HepG2 (cell line): ENCODE results near the gene SOCS1. TPM values are rescaled to one million over a fixed set of nuclear protein-coding genes. Genes with fewer than 3 reads are reported as not detected.

ENCODE experiments used
- ATAC-seq: fragments of 200-7000 bp; cut with Tn5 transposase; 3 replicates; pipeline ENCODE4 v1.9.1; 2020; ENCODE audit warnings: mild to moderate bottlenecking, moderate library complexity
- BruUV-seq: library from RNA; stranded (reverse); fragments of 400-500 nt; replicated peaks from 2 replicates; lab custom pipeline; 2021; lab: Mats Ljungman, UMichigan
- CTCF ChIA-PET: fragments of 300-600 bp; formaldehyde crosslinking; extraction: SDS; loops from one replicate; lab custom pipeline; 2021; ENCODE audit warnings: low total read pairs, inconsistent platforms, low intra/inter-chr PET ratio; lab: Yijun Ruan, JAX
- POLR2A ChIA-PET: fragments of 350-600 bp; sonication (Branson Sonifier 250); formaldehyde crosslinking; loops from one replicate; lab custom pipeline; 2020; ENCODE audit warnings: antibody characterized with exemption, inconsistent platforms; lab: Yijun Ruan, JAX
- DNase-seq: peaks from one replicate; pipeline ENCODE4 v3.0.0-alpha.2; 2015; ENCODE audit warnings: low spot score
- FAIRE-seq: peaks from 3 replicates; lab custom pipeline; 2011; peaks lifted over from hg19 to GRCh38; lab: Jason Lieb, UNC
- H2AFZ ChIP-seq: one replicate; pipeline ENCODE4 v1.6.1; 2011; ENCODE audit warnings: low read length, inconsistent platforms
- H3K27ac ChIP-seq: fragments of 300-600 bp; 3 replicates; pipeline ENCODE4 v1.8.0; 2011; ENCODE audit warnings: mixed run types, mild to moderate bottlenecking, mixed read lengths, low read length, inconsistent platforms; ENCODE audit not compliant: insufficient read depth; ENCODE audit errors: extremely low read length
- H3K27me3 ChIP-seq, 2 experiments: fragments of 200-600 bp in 1 of 2; 2 replicates in 1 of 2; 3 replicates in 1 of 2; pipeline versions ENCODE4 v1.6.0 to v1.8.0; 2011; ENCODE audit warnings: low read length in 2 of 2, mild to moderate bottlenecking in 2 of 2, moderate library complexity in 2 of 2, inconsistent platforms in 1 of 2; ENCODE audit not compliant: insufficient read depth in 2 of 2, control insufficient read depth in 1 of 2
- H3K36me3 ChIP-seq, 2 experiments: fragments of 200-600 bp in 1 of 2; replicated peaks in 1 of 2; 2 replicates in 1 of 2; 3 replicates in 1 of 2; pipeline versions ENCODE4 v1.5.1 to v1.8.0; 2011; ENCODE audit warnings: low read length in 2 of 2, inconsistent platforms in 1 of 2; ENCODE audit not compliant: insufficient read depth in 2 of 2, control insufficient read depth in 1 of 2
- H3K4me1 ChIP-seq: 2 replicates; pipeline ENCODE4 v1.5.1; 2012; ENCODE audit warnings: low read length, inconsistent platforms; ENCODE audit not compliant: insufficient read depth
- H3K4me2 ChIP-seq: 2 replicates; pipeline ENCODE4 v1.6.0; 2011; ENCODE audit warnings: low read depth, low read length, inconsistent platforms
- H3K4me3 ChIP-seq, 3 experiments: fragments of 200-600 bp in 1 of 3; sonication (generic), shearing (Covaris generic) in 1 of 3; replicated peaks in 1 of 3; 2 replicates each; pipeline ENCODE4 v1.5.1; 2011 to 2016; ENCODE audit warnings: low read length in 3 of 3, inconsistent platforms in 2 of 3, low read depth in 2 of 3, mild to moderate bottlenecking in 2 of 3, control low read depth in 1 of 3, mixed read lengths in 1 of 3; ENCODE audit not compliant: insufficient read depth in 1 of 3
- H3K79me2 ChIP-seq: one replicate; pipeline ENCODE4 v1.6.1; 2011; ENCODE audit warnings: low read length, inconsistent platforms; ENCODE audit not compliant: insufficient read depth
- H3K9ac ChIP-seq: 2 replicates; pipeline ENCODE4 v1.6.0; 2011; ENCODE audit warnings: mild to moderate bottlenecking, low read depth, low read length, inconsistent platforms; ENCODE audit not compliant: insufficient read depth
- H3K9me3 ChIP-seq: 2 replicates; pipeline ENCODE4 v1.5.1; 2012; ENCODE audit warnings: mild to moderate bottlenecking, low read length
- H4K20me1 ChIP-seq: 2 replicates; pipeline ENCODE4 v1.6.0; 2011; ENCODE audit warnings: inconsistent platforms, mild to moderate bottlenecking, low read length, moderate library complexity; ENCODE audit not compliant: insufficient read depth
- ATAD3A ChIP-seq: sonication (generic); formaldehyde crosslinking; IDR thresholded peaks from 2 replicates; pipeline ENCODE4 v1.4.0; 2020; ENCODE audit warnings: missing genetic modification reagents
- ATF1 ChIP-seq: IDR thresholded peaks from 2 replicates; pipeline ENCODE4 v1.6.1; 2016; ENCODE audit warnings: mild to moderate bottlenecking, control low read depth
- CHCHD3 ChIP-seq: sonication (generic); formaldehyde crosslinking; IDR thresholded peaks from 2 replicates; pipeline ENCODE4 v1.8.0; 2022; ENCODE audit warnings: mild to moderate bottlenecking, missing genetic modification reagents, moderate library complexity
- ELK4 ChIP-seq: sonication (generic); formaldehyde crosslinking; IDR thresholded peaks from 2 replicates; pipeline ENCODE4 v1.9.0; 2021; ENCODE audit warnings: missing genetic modification reagents, borderline replicate concordance
- FOXA3 ChIP-seq: IDR thresholded peaks from 2 replicates; pipeline ENCODE4 v1.6.1; 2016; ENCODE audit warnings: missing genetic modification reagents, missing compliant biosample characterization
- HHEX ChIP-seq: IDR thresholded peaks from 2 replicates; pipeline ENCODE4 v1.6.1; 2016; ENCODE audit warnings: control low read depth
- MYC ChIP-seq: sonication (generic); formaldehyde crosslinking; IDR thresholded peaks from 2 replicates; pipeline ENCODE4 v1.9.0; 2021; ENCODE audit warnings: missing genetic modification reagents, borderline replicate concordance
- PHF5A ChIP-seq: IDR thresholded peaks from one replicate; pipeline ENCODE4 v1.6.1; 2018; ENCODE audit warnings: low read depth, missing genetic modification reagents; ENCODE audit not compliant: unreplicated experiment
- PRPF4 ChIP-seq: fragments of 200-400 bp; formaldehyde crosslinking; IDR thresholded peaks from 2 replicates; pipeline ENCODE4 v1.6.1; 2016; ENCODE audit warnings: low read length, low read depth; ENCODE audit not compliant: poor library complexity, severe bottlenecking
- ZNF180 ChIP-seq: sonication (generic); formaldehyde crosslinking; IDR thresholded peaks from 2 replicates; pipeline ENCODE4 v1.4.0; 2020; ENCODE audit warnings: low read depth, missing genetic modification reagents, borderline replicate concordance
- ZNF557 ChIP-seq: sonication (generic); formaldehyde crosslinking; IDR thresholded peaks from 2 replicates; pipeline ENCODE4 v1.4.0; 2020; ENCODE audit warnings: missing genetic modification reagents
- WGBS: methylation state at CpG from one replicate; pipeline ENCODE4 v1.1.6; 2017; ENCODE audit warnings: low lambda C conversion rate; 5-methylcytosine and 5-hydroxymethylcytosine counted together
- in situ Hi-C: cut with HindIII; loops from 2 replicates; pipeline ENCODE4 v1.10.0; 2017; ENCODE audit warnings: low pct_unique_long_range_greater_than_20kb; ENCODE audit not compliant: extremely low pct_ligation_motif_present
- intact Hi-C: fragments of 100-400 bp; cut with micrococcal nuclease; formaldehyde crosslinking; loops from one replicate; pipeline ENCODE4 v1.10.0; 2022; ENCODE audit not compliant: unreplicated experiment
- polyA plus RNA-seq, 8 experiments: library from polyadenylated mRNA; depleted of rRNA in 3 of 8; stranded (reverse) in 7 of 8; unstranded in 1 of 8; fragments of >200 nt; fragmentation: Illumina TruSeq in 4 of 8; extraction: Trizol in 4 of 8; gene quantifications; 2 replicates each; pipeline versions ENCODE4 v1.2.1 to v1.2.3, GENCODE V29; 2011 to 2016; ENCODE audit warnings: low read depth in 4 of 8, missing spikeins in 1 of 8, mixed read lengths in 1 of 8; ENCODE audit not compliant: insufficient read depth in 1 of 8
- total RNA-seq, 5 experiments: library from RNA; depleted of rRNA; stranded (reverse); fragments of >200 nt; fragmentation: Illumina TruSeq; extraction: Trizol; gene quantifications; 2 replicates each; pipeline ENCODE4 v1.2.3, GENCODE V29; 2016; ENCODE audit warnings: low read depth in 1 of 5
- TF ChIP-seq, protein P1 (sequence below): IDR thresholded peaks from 2 replicates; pipeline ENCODE4 v1.6.1; 2016; ENCODE audit warnings: low read depth
- TF ChIP-seq, protein P2 (sequence below): IDR thresholded peaks from 2 replicates; pipeline ENCODE4 v1.6.1; 2018; ENCODE audit warnings: missing genetic modification reagents, mild to moderate bottlenecking, missing compliant biosample characterization
- TF ChIP-seq, protein P3 (sequence below): sonication (generic); formaldehyde crosslinking; IDR thresholded peaks from 2 replicates; pipeline ENCODE4 v1.5.1; 2020; ENCODE audit warnings: missing genetic modification reagents, mild to moderate bottlenecking, borderline replicate concordance
- TF ChIP-seq, protein P4 (sequence below): conservative IDR thresholded peaks from 2 replicates; pipeline ENCODE4 v1.6.1; 2018; ENCODE audit warnings: missing genetic modification reagents

SOCS1 gene
- total and polyA plus RNA-seq, 2 of the 13 experiments (the other 11 are each of a cell fraction or from before 2014, with no cell fraction given): 5.3 to 6.3 TPM

DNA sequence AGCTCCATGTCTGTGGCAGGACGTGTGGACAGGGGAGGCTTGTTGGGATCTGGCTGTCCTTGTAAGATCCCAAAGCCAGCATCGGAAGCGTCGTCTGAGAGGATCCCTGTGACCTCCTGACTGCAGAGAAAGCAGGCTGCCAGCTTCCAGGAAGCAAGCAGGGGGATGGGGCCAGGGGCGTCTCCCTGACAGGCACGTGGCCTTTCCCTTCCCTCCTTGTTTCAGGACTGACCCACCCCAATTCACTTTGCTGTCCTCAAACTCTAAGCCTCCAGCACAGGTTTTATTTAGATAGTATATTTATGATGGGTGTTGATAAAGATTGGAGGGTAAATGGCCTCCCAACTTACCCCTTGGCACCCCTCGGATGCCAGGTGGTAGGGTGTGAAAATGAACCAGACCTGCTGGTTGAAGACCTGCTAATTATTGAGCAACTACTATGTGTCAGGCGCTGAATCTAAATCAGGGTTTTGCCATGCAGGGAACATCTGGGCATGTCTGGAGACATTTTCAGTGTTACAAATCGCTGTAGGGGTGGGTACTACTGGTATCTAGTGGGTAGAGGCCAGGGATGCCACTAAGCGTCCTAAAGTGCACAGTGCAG is 24.5 kb downstream of the SOCS1 start (continued):
- TF ChIP-seq MYC (CRISPR knock-in tag): 0 out of 2 replicates have a peak, but pooled peaks have one; percentile 10

GRCh38 chr16:11229906-11230305 is 26.1 kb downstream of the SOCS1 start:
- intact Hi-C loops (no loop called here), in situ Hi-C loops (no loop called here)
- ATAC-seq (no peak), DNase-seq (no peak), FAIRE-seq (no peak)
- H3K79me2 ChIP-seq: no peaks in the 10 kb centered on the region
- no TSS peak for BruUV-seq
- TF ChIP-seq, protein P1, sequence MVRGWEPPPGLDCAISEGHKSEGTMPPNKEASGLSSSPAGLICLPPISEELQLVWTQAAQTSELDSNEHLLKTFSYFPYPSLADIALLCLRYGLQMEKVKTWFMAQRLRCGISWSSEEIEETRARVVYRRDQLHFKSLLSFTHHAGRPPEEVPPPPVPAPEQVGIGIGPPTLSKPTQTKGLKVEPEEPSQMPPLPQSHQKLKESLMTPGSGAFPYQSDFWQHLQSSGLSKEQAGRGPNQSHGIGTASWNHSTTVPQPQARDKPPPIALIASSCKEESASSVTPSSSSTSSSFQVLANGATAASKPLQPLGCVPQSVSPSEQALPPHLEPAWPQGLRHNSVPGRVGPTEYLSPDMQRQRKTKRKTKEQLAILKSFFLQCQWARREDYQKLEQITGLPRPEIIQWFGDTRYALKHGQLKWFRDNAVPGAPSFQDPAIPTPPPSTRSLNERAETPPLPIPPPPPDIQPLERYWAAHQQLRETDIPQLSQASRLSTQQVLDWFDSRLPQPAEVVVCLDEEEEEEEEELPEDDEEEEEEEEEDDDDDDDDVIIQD: no peak
- TF ChIP-seq ATAD3A (CRISPR knock-in tag) (no peak), CHCHD3 (CRISPR knock-in tag) (no peak), ELK4 (CRISPR knock-in tag) (no peak), ZNF180 (CRISPR knock-in tag) (no peak), ZNF557 (no peak), HHEX (CRISPR knock-in tag) (no peak), PRPF4 (no peak), FOXA3 (no peak), ATF1 (no peak), PHF5A (no peak)
- TF ChIP-seq, protein P2, sequence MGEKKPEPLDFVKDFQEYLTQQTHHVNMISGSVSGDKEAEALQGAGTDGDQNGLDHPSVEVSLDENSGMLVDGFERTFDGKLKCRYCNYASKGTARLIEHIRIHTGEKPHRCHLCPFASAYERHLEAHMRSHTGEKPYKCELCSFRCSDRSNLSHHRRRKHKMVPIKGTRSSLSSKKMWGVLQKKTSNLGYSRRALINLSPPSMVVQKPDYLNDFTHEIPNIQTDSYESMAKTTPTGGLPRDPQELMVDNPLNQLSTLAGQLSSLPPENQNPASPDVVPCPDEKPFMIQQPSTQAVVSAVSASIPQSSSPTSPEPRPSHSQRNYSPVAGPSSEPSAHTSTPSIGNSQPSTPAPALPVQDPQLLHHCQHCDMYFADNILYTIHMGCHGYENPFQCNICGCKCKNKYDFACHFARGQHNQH: no peak
- TF ChIP-seq, protein P3, sequence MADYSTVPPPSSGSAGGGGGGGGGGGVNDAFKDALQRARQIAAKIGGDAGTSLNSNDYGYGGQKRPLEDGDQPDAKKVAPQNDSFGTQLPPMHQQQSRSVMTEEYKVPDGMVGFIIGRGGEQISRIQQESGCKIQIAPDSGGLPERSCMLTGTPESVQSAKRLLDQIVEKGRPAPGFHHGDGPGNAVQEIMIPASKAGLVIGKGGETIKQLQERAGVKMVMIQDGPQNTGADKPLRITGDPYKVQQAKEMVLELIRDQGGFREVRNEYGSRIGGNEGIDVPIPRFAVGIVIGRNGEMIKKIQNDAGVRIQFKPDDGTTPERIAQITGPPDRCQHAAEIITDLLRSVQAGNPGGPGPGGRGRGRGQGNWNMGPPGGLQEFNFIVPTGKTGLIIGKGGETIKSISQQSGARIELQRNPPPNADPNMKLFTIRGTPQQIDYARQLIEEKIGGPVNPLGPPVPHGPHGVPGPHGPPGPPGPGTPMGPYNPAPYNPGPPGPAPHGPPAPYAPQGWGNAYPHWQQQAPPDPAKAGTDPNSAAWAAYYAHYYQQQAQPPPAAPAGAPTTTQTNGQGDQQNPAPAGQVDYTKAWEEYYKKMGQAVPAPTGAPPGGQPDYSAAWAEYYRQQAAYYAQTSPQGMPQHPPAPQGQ: no peak
- TF ChIP-seq, protein P4, sequence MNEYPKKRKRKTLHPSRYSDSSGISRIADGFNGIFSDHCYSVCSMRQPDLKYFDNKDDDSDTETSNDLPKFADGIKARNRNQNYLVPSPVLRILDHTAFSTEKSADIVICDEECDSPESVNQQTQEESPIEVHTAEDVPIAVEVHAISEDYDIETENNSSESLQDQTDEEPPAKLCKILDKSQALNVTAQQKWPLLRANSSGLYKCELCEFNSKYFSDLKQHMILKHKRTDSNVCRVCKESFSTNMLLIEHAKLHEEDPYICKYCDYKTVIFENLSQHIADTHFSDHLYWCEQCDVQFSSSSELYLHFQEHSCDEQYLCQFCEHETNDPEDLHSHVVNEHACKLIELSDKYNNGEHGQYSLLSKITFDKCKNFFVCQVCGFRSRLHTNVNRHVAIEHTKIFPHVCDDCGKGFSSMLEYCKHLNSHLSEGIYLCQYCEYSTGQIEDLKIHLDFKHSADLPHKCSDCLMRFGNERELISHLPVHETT (CRISPR knock-in tag): no peak
- peaks cover 5 to 32% of the 10 kb centered on the region in 2 experiments; a peak in 3 of 5 replicates for H3K27me3 ChIP-seq
- H4K20me1 ChIP-seq: no peaks in the 10 kb centered on the region
- H3K4me1 ChIP-seq: peaks cover 21% of the 10 kb centered on the region
- ChIA-PET POLR2A (no interaction called here), CTCF (no interaction called here)
- WGBS: 60% methylated on average over 4 of the region's 4 CpGs
- H3K9ac ChIP-seq: no peak overlapping the region
- H3K27ac ChIP-seq: no peak overlapping the region
- no peak overlapping the region for H2AFZ ChIP-seq
- no peak overlapping the region for H3K4me2 ChIP-seq
- H3K36me3 ChIP-seq: no peaks in the 10 kb centered on the region
- no peaks in the 10 kb centered on the region for H3K9me3 ChIP-seq
- H3K4me3 ChIP-seq: no peak overlapping the region
